Mesendoderm (in vitro differentiated cells): ENCODE measurements around the gene MAFF. TPM values are rescaled to one million over a fixed set of nuclear protein-coding genes. Genes with fewer than 3 reads are reported as not detected.

Source experiments
- DNase-seq: peaks from one replicate; pipeline ENCODE4 v3.0.0; 2013
- H2AK5ac ChIP-seq: 2 replicates; pipeline ENCODE4 v1.6.1; 2013; ENCODE audit warnings: low read length, inconsistent platforms
- H2BK120ac ChIP-seq: 2 replicates; pipeline ENCODE4 v1.6.1; 2013; ENCODE audit warnings: low read depth, mild to moderate bottlenecking, low read length, moderate library complexity, mixed read lengths
- H2BK15ac ChIP-seq: replicated peaks from 2 replicates; pipeline ENCODE4 v1.6.1; 2013; ENCODE audit warnings: low read depth, mild to moderate bottlenecking, moderate library complexity
- H2BK5ac ChIP-seq: 2 replicates; pipeline ENCODE4 v1.6.1; 2013; ENCODE audit warnings: low read length, inconsistent platforms
- H3K18ac ChIP-seq: 2 replicates; pipeline ENCODE4 v1.6.1; 2013; ENCODE audit warnings: mild to moderate bottlenecking, low read length, mixed read lengths
- H3K23ac ChIP-seq: one replicate; pipeline ENCODE4 v1.6.1; 2013; ENCODE audit warnings: low read length
- H3K27ac ChIP-seq: 2 replicates; pipeline ENCODE4 v1.5.1; 2013; ENCODE audit warnings: low read depth, mild to moderate bottlenecking, inconsistent platforms, low read length, moderate library complexity
- H3K27me3 ChIP-seq: 2 replicates; pipeline ENCODE4 v1.6.1; 2013; ENCODE audit warnings: low read length, control low read depth, mild to moderate bottlenecking, inconsistent platforms; ENCODE audit not compliant: insufficient read depth, poor library complexity
- H3K36me3 ChIP-seq: 2 replicates; pipeline ENCODE4 v1.6.1; 2013; ENCODE audit warnings: low read length, inconsistent platforms; ENCODE audit not compliant: control insufficient read depth, insufficient read depth
- H3K4ac ChIP-seq: one replicate; pipeline ENCODE4 v1.6.1; 2013; ENCODE audit warnings: low read depth, mild to moderate bottlenecking, low read length, moderate library complexity
- H3K4me1 ChIP-seq: 2 replicates; pipeline ENCODE4 v1.6.1; 2013; ENCODE audit warnings: low read depth, low read length, inconsistent platforms; ENCODE audit not compliant: control insufficient read depth
- H3K4me2 ChIP-seq: 2 replicates; pipeline ENCODE4 v1.6.1; 2013; ENCODE audit warnings: low read length
- H3K4me3 ChIP-seq: 2 replicates; pipeline ENCODE4 v1.5.1; 2013; ENCODE audit warnings: mild to moderate bottlenecking, low read length
- H3K56ac ChIP-seq: one replicate; pipeline ENCODE4 v1.6.1; 2013; ENCODE audit warnings: low read length
- H3K79me1 ChIP-seq: 2 replicates; pipeline ENCODE4 v1.6.1; 2013; ENCODE audit warnings: low read length, inconsistent platforms
- H3K79me2 ChIP-seq: 2 replicates; pipeline ENCODE4 v1.6.1; 2013; ENCODE audit warnings: mild to moderate bottlenecking, low read length; ENCODE audit not compliant: control insufficient read depth, insufficient read depth
- H3K9ac ChIP-seq: 2 replicates; pipeline ENCODE4 v1.6.1; 2013; ENCODE audit warnings: low read length, inconsistent platforms
- H4K5ac ChIP-seq: one replicate; pipeline ENCODE4 v1.6.1; 2013; ENCODE audit warnings: low read length
- H4K8ac ChIP-seq: one replicate; pipeline ENCODE4 v1.6.1; 2013; ENCODE audit warnings: low read depth, mild to moderate bottlenecking, control low read depth, low read length, moderate library complexity
- WGBS: extraction: QIAGEN DNeasy Blood & Tissue Kit; methylation state at CpG from one replicate; pipeline ENCODE4 v1.1.7; 2013; ENCODE audit warnings: low lambda C conversion rate, missing lambda C conversion rate; ENCODE audit not compliant: insufficient coverage; ENCODE audit errors: extremely low coverage; 5-methylcytosine and 5-hydroxymethylcytosine counted together
- small RNA-seq: library from polyadenylated mRNA; stranded (forward); fragments of <200 nt; extraction: miRNeasy Mini kit (QIAGEN cat#:217004); gene quantifications from one replicate; pipeline ENCODE3, GENCODE V24; 2013; ENCODE audit not compliant: insufficient read depth

MAFF gene

DNA sequence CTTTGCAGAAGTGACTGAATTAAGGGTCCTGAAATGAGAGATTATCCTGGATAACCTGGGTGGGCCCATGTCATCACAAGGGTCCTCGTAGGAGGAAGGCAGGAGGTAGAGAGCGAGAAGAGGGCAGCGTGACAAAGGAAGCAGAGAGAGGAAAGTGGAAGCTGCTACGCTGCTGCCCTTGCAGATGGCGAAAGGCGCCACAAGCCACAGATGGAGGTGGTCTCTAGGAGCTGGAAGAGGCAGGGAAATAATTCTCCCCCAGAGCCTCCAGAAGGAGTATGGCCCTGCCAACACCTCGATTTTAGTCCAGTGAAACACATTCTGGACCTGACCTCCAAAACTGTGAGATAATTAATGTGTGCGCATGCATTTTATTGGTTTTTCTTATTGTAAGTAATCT is 57.6 kb downstream of the MAFF start:
- H2BK120ac ChIP-seq: no peak overlapping the region
- no CpG with 5 or more reads among the region's 8 CpGs for WGBS

DNA sequence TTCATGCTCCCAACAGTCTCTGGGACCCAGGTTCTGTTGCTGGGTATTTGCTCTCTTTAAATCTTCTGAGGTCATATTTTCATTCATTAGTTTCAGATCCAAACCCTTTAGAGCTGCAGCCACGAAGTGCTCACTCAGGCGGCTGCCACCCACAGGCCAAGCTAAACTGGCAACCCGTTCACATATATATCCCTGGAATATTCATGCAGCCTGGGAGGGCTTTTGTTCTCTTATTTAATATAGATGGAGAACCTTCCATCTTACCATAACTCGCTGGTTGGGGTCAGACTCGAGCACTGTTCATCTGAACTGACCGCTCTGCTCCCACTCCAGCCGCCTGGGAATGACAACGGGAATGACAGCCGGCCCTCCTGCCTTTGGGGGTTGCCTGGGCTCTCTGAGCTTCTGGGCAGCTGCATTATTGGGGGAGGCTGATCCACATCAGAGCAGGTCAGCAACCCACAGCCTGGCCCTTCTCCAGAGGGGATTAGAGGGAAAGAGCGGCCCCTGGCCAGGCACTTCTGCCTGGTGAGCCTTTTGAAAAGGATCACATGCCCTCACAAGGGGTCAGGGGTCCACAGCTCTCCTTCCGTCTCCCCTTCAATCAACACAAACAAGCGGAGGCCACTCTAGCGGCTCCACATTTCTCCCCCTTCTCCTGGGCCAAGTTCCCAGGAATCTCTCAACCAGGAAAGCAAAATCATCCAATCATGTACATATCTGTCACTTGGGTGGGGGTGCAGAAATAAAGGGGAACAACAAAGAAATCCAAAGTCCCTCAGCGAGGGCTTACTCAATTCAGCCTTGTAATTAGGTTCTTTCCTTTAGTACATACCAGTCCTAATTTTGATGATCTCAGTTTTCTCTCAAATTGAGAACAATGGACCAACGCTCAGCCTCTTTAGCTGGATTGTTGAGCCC is 59.2 kb downstream of the MAFF start:
- H4K8ac ChIP-seq: no peak overlapping the region
- no peaks in the 10 kb centered on the region for H3K27me3 ChIP-seq
- no peak overlapping the region for H4K5ac ChIP-seq
- H3K4me3 ChIP-seq: no peak overlapping the region
- no peak overlapping the region for H3K4ac ChIP-seq
- no peak overlapping the region for H3K23ac ChIP-seq
- H2BK15ac ChIP-seq: no peak overlapping the region
- DNase-seq: no peak
- H3K18ac ChIP-seq: no peak overlapping the region
- no peak overlapping the region for H3K4me2 ChIP-seq
- peak overlapping the region; percentile 46 for H3K56ac ChIP-seq
- H2AK5ac ChIP-seq: no peak overlapping the region
- no peak overlapping the region for H3K27ac ChIP-seq
- H3K4me1 ChIP-seq: peaks cover 1% of the 10 kb centered on the region
- WGBS: no CpG with 5 or more reads among the region's 15 CpGs
- peaks cover 19% of the 10 kb centered on the region for H3K79me1 ChIP-seq
- H3K79me2 ChIP-seq: peaks cover 27% of the 10 kb centered on the region
- no peak overlapping the region for H3K9ac ChIP-seq
- no peak overlapping the region for H2BK5ac ChIP-seq
- H3K36me3 ChIP-seq: no peaks in the 10 kb centered on the region
- H2BK120ac ChIP-seq: no peak overlapping the region

More for the DNA sequence above, 57.6 kb downstream of the MAFF start:
- Histone ChIP-seq H4K8ac (no peak overlapping the region), H3K4me2 (no peak overlapping the region), H3K4me3 (no peak overlapping the region), H2BK5ac (no peak overlapping the region), H3K27me3 (no peaks in the 10 kb centered on the region), H3K56ac (no peak overlapping the region), H3K23ac (no peak overlapping the region), H3K4me1 (peaks cover 1% of the 10 kb centered on the region), H2AK5ac (no peak overlapping the region), H3K18ac (no peak overlapping the region), H3K79me1 (peaks cover 15% of the 10 kb centered on the region), H4K5ac (no peak overlapping the region), H3K9ac (no peak overlapping the region), H3K4ac (no peak overlapping the region), H3K79me2 (peaks cover 20% of the 10 kb centered on the region), H2BK15ac (no peak overlapping the region), H3K27ac (no peak overlapping the region), H3K36me3 (no peaks in the 10 kb centered on the region)
- no peak for DNase-seq

DNA sequence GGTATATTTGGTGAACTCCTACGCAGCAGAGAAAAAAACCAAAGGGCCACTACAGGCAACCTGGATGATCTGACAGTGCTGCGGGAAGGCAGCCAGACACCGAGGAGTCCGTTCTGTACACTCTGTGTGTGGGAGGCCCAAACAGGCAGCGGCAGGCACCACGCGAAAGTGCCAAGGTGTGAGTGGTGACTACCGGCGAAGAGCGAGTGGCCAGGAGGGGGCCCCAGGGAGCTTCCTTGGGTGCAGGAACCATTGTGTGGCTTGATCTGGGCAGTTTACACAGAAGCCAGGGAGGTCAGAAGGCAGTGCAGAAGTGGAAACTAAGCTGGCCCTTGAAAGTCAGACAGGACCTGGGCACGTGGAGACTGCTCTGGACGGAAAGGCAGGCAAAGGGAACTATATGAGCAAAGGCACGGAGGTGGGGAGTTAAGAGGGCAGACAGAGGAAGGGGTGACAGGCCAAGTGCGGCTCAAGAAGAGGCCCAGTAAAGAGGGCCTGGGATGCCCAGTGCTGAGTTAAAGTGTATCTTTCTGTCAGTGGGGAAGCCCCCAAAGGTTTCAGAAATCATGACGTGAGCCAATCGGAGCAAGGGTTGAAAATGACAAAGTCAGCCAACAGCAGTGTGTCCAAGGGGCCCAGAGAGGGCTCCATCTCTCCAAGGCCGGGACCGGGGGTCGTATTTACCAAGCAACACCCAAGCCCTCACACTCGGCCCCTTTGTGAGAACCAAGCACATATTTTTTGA is 60.4 kb downstream of the MAFF start:
- peak; percentile 61 for DNase-seq
- H3K23ac ChIP-seq: no peak overlapping the region
- H2AK5ac ChIP-seq: no peak overlapping the region

DNA sequence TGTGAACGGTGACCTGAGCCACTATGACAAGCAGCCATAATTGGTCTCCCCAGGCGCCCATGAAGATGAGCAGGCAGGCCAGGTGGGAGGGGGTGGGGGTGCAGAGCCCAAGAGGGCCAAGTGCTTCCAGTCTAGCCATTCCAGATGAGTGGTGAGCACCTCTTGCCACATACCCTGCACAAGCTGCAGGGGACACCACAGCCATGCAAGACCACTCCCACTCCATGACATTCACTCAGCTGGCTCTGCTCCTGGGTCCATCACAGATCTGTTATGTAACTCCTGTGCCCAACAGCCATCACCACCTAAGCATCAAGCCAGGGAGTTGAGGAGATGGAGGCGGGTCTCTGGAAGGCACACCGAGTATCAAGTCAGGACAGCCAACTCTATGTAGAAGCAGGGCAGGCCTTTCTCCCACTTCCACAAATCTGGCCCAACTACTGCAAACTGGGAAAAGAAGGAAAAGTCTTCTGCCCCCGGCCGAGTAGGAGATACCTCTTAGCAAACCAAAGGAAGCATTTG is 62.6 kb downstream of the MAFF start:
- no peak for DNase-seq
- Histone ChIP-seq H2AK5ac (no peak overlapping the region), H3K23ac (no peak overlapping the region), H3K36me3 (no peaks in the 10 kb centered on the region), H2BK120ac (no peak overlapping the region), H3K27ac (no peak overlapping the region), H3K4me3 (no peak overlapping the region), H2BK15ac (no peak overlapping the region), H3K4me2 (no peak overlapping the region), H3K27me3 (no peaks in the 10 kb centered on the region), H3K4me1 (peaks cover 1% of the 10 kb centered on the region), H3K56ac (no peak overlapping the region), H3K79me2 (peaks cover 38% of the 10 kb centered on the region), H2BK5ac (no peak overlapping the region), H3K9ac (no peak overlapping the region), H4K8ac (no peak overlapping the region), H3K79me1 (peaks cover 24% of the 10 kb centered on the region), H3K18ac (no peak overlapping the region), H3K4ac (no peak overlapping the region), H4K5ac (no peak overlapping the region)
- WGBS: no CpG with 5 or more reads among the region's 6 CpGs

More for the DNA sequence above, 60.4 kb downstream of the MAFF start:
- Histone ChIP-seq H3K4me3 (no peak overlapping the region), H3K79me1 (peaks cover 22% of the 10 kb centered on the region), H3K79me2 (peaks cover 30% of the 10 kb centered on the region), H3K4me1 (peaks cover 1% of the 10 kb centered on the region), H4K5ac (no peak overlapping the region), H2BK120ac (no peak overlapping the region), H3K36me3 (no peaks in the 10 kb centered on the region), H3K27me3 (no peaks in the 10 kb centered on the region), H2BK5ac (no peak overlapping the region), H3K27ac (no peak overlapping the region), H2BK15ac (no peak overlapping the region), H3K9ac (peak overlapping the region; percentile 26), H3K4ac (no peak overlapping the region), H3K56ac (no peak overlapping the region), H3K18ac (no peak overlapping the region), H4K8ac (no peak overlapping the region), H3K4me2 (no peak overlapping the region)
- no CpG with 5 or more reads among the region's 20 CpGs for WGBS

Small RNA genes lying within 50 kb of the gene (small RNA-seq; reads per million reads assigned to genes)
- not detected for gene RN7SL704P
